Measurements from ENCODE around the gene ARHGEF28. TPM values are rescaled to one million over a fixed set of nuclear protein-coding genes. Genes with fewer than 3 reads are reported as not detected.

Gene ARHGEF28, protein sequence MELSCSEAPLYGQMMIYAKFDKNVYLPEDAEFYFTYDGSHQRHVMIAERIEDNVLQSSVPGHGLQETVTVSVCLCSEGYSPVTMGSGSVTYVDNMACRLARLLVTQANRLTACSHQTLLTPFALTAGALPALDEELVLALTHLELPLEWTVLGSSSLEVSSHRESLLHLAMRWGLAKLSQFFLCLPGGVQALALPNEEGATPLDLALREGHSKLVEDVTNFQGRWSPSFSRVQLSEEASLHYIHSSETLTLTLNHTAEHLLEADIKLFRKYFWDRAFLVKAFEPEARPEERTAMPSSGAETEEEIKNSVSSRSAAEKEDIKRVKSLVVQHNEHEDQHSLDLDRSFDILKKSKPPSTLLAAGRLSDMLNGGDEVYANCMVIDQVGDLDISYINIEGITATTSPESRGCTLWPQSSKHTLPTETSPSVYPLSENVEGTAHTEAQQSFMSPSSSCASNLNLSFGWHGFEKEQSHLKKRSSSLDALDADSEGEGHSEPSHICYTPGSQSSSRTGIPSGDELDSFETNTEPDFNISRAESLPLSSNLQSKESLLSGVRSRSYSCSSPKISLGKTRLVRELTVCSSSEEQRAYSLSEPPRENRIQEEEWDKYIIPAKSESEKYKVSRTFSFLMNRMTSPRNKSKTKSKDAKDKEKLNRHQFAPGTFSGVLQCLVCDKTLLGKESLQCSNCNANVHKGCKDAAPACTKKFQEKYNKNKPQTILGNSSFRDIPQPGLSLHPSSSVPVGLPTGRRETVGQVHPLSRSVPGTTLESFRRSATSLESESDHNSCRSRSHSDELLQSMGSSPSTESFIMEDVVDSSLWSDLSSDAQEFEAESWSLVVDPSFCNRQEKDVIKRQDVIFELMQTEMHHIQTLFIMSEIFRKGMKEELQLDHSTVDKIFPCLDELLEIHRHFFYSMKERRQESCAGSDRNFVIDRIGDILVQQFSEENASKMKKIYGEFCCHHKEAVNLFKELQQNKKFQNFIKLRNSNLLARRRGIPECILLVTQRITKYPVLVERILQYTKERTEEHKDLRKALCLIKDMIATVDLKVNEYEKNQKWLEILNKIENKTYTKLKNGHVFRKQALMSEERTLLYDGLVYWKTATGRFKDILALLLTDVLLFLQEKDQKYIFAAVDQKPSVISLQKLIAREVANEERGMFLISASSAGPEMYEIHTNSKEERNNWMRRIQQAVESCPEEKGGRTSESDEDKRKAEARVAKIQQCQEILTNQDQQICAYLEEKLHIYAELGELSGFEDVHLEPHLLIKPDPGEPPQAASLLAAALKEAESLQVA (N-terminal part only)
- 10 to 100 TPM; 14.4 to 47.1 (median 24.4) TPM for total RNA-seq

DNA sequence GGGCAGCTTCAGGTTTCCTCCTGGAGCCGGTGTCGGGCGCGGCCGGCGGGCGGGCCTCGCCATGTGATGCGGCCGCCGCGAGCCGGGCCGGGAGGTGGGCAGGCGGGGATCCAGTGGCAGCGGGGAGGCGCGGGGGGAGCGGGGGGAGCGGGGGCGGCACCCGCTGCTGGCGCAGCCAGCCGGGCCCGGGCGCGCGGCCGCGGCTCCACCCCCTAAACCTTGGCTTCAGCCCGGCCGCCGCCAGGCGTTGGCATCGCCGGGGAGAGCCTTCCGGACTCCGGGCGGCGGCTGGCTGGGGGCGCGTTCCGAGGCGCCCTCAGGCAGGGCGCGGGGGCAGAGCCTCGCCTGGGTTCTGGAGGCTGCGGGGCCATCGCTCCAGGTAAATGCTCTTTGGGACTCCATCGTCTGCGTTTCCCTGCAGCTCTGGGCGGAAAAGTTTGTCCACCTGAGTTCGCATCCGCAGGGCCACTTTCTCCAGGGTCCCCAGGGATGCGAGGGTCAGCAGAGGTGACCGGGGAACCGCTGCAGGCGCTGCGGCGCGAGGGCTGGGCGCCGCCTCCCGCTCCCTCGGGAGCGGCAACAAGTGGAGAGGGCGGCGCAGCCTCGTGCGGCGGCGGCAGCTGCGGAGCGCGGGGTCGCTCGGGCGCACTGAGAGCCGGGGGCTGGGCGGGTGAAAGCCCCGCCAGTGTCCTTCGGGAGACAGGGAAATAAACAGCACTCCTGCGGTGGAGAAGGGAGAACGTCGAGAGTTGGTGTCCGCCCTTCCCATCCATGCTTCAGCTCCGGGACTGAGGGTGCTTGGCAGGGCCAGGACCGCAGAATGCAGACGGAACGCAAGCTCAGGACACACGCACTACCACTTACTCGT, at the start of gene ARHGEF28:
ARHGEF28 (plus strand) TSS at position 253 of the 868 bp plus-strand sequence. CDS start 58,656 bp downstream, outside the sequence.
- TF ChIP-seq POLR2A (IDR thresholded peaks at IDR 0.05) (peak in 1 of 4 donors; percentile 36), POLR2AphosphoS5 (IDR thresholded peaks at IDR 0.05) (no peak)

DNA sequence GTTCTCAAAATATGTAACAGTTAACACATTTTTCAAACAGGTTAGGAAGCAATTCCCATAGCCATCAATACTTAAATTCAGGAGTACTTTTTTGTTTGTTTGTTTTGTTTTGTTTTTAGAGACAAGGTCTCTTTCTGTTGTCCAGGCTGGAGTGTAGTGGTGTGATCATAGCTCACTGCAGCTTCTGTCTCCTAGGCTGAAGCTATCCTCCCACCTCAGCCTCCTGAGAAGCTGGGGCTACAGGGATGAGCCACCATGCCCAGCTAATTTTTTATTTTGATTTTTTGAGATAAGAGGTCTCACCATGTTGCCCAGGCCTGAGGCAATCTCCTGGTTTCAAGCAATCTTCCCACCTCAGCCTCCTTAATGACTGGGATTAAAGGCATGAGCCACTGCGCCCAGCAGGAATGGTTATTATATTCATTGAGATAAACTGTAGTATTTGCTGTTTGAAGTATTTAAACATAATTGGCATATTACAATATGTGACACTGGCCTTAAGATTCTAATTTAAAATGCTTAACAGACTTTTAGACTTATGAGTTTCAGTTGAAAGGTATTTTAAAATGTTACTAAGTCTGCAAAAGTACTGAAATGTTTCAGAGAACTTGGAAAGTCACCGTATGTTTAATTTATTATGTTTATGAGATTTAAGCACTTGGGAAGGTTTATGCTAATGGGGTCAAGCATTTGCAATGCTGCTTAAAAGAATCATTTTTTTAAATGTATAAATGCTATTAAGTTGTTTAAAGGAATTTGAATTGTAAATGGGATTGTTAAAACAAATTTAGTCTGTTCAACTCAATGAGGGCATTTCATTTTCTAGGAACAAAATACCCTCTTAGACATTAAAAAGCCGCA, 43.5 kb upstream of the ARHGEF28 start:
- H3K27me3 ChIP-seq: no peaks in the 10 kb centered on the region
- DNase-seq (no peak), ATAC-seq (ENCODE audit: low FRiP score in 2 of 2) (no peak)
- peaks cover 15 to 49% (median 26%) of the 10 kb centered on the region in 4 donors for H3K36me3 ChIP-seq
- no peak overlapping the region for H3K27ac ChIP-seq
- TF ChIP-seq EP300 (IDR thresholded peaks at IDR 0.05) (no peak), CTCF (IDR thresholded peaks at IDR 0.05) (no peak), POLR2A (IDR thresholded peaks at IDR 0.05) (no peak), POLR2AphosphoS5 (IDR thresholded peaks at IDR 0.05) (no peak)
- no peaks in the 10 kb centered on the region for H3K4me1 ChIP-seq
- no peaks in the 10 kb centered on the region for H3K9me3 ChIP-seq
- WGBS, 2 donors: 62 to 79% methylated on average over 3 of the region's 3 CpGs
- no peak overlapping the region for H3K4me3 ChIP-seq

More for the DNA sequence above, at the start of gene ARHGEF28:
- peak within 1 kb of the TSS; percentile 48 to 78 (median 59) for H3K27ac ChIP-seq
- no peaks in the 10 kb centered on the region for H3K27me3 ChIP-seq
- 0 to 2% methylated on average over 9 to 63 of the region's 92 CpGs for WGBS, 2 donors
- no peaks in the 10 kb centered on the region for H3K36me3 ChIP-seq
- ATAC-seq (ENCODE audit: low FRiP score in 2 of 2): peak; percentile 76 to 86
- peak within 1 kb of the TSS; percentile 59 to 79 (median 64) for H3K4me3 ChIP-seq
- peak; percentile 76 to 95 for DNase-seq
- no peaks in the 10 kb centered on the region for H3K9me3 ChIP-seq
- peaks cover 0 to 19% (median 10%) of the 10 kb centered on the region in 4 donors for H3K4me1 ChIP-seq

DNA sequence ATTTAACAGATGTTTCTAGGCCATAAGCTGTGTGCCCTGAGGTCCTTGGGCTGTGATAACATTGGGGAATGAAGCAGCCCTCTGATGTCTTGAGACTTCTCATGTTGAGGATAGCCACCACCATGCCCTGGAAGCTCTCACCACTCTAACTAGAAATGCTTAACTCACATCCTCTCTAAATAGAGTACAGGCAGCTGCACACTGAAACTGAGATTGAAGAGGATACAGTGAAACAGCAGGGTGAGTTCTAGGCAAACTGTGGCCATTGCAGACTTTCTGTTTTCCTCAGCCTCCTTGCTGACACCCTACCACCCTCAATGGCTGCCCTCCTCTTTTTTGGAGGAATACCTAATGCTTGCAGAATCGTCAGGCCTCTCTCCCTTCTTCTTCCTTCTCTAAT, 38.1 kb upstream of the ARHGEF28 start:
- H3K9me3 ChIP-seq: no peaks in the 10 kb centered on the region
- DNase-seq (no peak), ATAC-seq (ENCODE audit: low FRiP score in 2 of 2) (no peak)
- no peak overlapping the region for H3K27ac ChIP-seq
- no peaks in the 10 kb centered on the region for H3K4me1 ChIP-seq
- WGBS, 2 donors: 43 to 47% methylated on average over 1 of the region's 1 CpG
- peaks cover 0 to 1% (median 0%) of the 10 kb centered on the region in 4 donors for H3K36me3 ChIP-seq
- no peaks in the 10 kb centered on the region for H3K27me3 ChIP-seq
- no peak overlapping the region for H3K4me3 ChIP-seq
- no peak for TF ChIP-seq POLR2A (IDR thresholded peaks at IDR 0.05)
- no peak for TF ChIP-seq EP300 (IDR thresholded peaks at IDR 0.05)
- no peak for TF ChIP-seq CTCF (IDR thresholded peaks at IDR 0.05)
- no peak for TF ChIP-seq POLR2AphosphoS5 (IDR thresholded peaks at IDR 0.05)

- TF ChIP-seq EP300 (IDR thresholded peaks at IDR 0.05): no peak
- TF ChIP-seq CTCF (IDR thresholded peaks at IDR 0.05): peak; percentile 79 to 89 (median 84)
- no peak overlapping the region for H3K27ac ChIP-seq
- ATAC-seq (ENCODE audit: low FRiP score in 2 of 2): peak; percentile 69 to 88
- WGBS, 2 donors: 49 to 60% methylated on average over 4 of the region's 4 CpGs
- H3K36me3 ChIP-seq: no peaks in the 10 kb centered on the region
- H3K4me3 ChIP-seq: no peak overlapping the region
- H3K4me1 ChIP-seq: no peaks in the 10 kb centered on the region
- no peak for DNase-seq
- no peaks in the 10 kb centered on the region for H3K27me3 ChIP-seq
- no peaks in the 10 kb centered on the region for H3K9me3 ChIP-seq
Observed at GRCh38 chr5:73591102-73591695, 34.8 kb upstream of the ARHGEF28 start.

Measured in upper lobe of left lung (tissue), 6 donors.